ENCODE measurements around the gene CAPNS1.
"Not testable (repeated sequence)": the region's sequence is repeated elsewhere in the genome, so short reads cannot be mapped to it uniquely, and the experiment has no call there.

GRCh38 chr19:36173846-36174245 is 34.0 kb downstream of the CAPNS1 start:
- TF ChIP-seq CTCF (conservative IDR thresholded peaks at IDR 0.05; ENCODE audit: low read depth, low read length); EZH2 (IDR thresholded peaks at IDR 0.05; ENCODE audit: borderline replicate concordance, low read depth, low read length, poor library complexity, severe bottlenecking): not testable (repeated sequence)
